SJSA1 (cell line): ENCODE measurements around the gene BORCS8. TPM values are rescaled to one million over a fixed set of nuclear protein-coding genes. Genes with fewer than 3 reads are reported as not detected.
"Not testable (repeated sequence)": the region's sequence is repeated elsewhere in the genome, so short reads cannot be mapped to it uniquely, and the experiment has no call there.

ENCODE experiments used
- DNase-seq, 2 experiments: peaks; one replicate each; pipeline ENCODE4 v3.0.0-alpha.2; 2015 to 2020; ENCODE audit warnings: low spot score in 2 of 2, low read depth in 1 of 2
- H3K27ac ChIP-seq: fragments of 250-450 bp; sonication (Bioruptor Pico); 2 replicates; pipeline ENCODE4 v1.5.1; 2020; ENCODE audit warnings: mild to moderate bottlenecking, moderate library complexity
- H3K27me3 ChIP-seq: fragments of 250-450 bp; sonication (Bioruptor Pico); replicated peaks from 2 replicates; pipeline ENCODE4 v1.5.1; 2020; ENCODE audit warnings: mild to moderate bottlenecking, moderate library complexity
- H3K36me3 ChIP-seq: fragments of 250-450 bp; sonication (Bioruptor Pico); 2 replicates; pipeline ENCODE4 v1.5.1; 2020; ENCODE audit warnings: mild to moderate bottlenecking
- H3K4me1 ChIP-seq: fragments of 250-450 bp; sonication (Bioruptor Pico); replicated peaks from 2 replicates; pipeline ENCODE4 v1.6.1; 2021; ENCODE audit warnings: mild to moderate bottlenecking
- H3K4me3 ChIP-seq: fragments of 250-450 bp; sonication (Bioruptor Pico); 2 replicates; pipeline ENCODE4 v1.5.1; 2020; ENCODE audit warnings: mild to moderate bottlenecking
- H3K9me3 ChIP-seq: fragments of 250-450 bp; sonication (Bioruptor Pico); replicated peaks from 2 replicates; pipeline ENCODE4 v1.5.1; 2020; ENCODE audit warnings: mild to moderate bottlenecking
- total RNA-seq: library from RNA; depleted of rRNA; stranded (reverse); fragments of >200 nt; shearing (Covaris generic); gene quantifications from 2 replicates; pipeline ENCODE4 v1.2.3, GENCODE V29; 2014

The BORCS8 gene
- total RNA-seq, 1 experiment from 2014 or later = 22.7 TPM

DNA sequence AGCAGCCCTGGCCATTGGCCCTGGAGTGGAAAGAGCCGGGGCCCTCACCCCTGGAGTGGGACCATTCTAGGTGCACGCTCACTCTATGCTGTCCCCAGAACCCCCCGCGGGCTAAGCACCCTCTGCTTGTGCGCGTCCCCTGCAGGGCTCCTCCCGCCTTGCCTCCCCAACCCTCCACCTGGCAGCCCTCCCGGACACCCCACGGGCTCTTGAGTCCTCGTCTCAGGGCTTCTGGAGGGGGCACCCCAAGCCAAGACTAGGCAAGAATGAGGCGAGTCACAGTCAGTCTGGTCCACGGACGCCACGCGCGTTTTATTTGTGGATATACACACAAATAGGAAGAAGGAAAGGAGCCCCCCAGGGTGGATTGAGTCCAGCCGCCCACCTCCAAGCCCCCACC lies 46.7 kb downstream of the BORCS8 start:
- no peaks in the 10 kb centered on the region for H3K27me3 ChIP-seq
- no peak overlapping the region for H3K27ac ChIP-seq
- no peak overlapping the region for H3K4me3 ChIP-seq
- peaks cover 7% of the 10 kb centered on the region for H3K36me3 ChIP-seq
- DNase-seq = no peak
- H3K9me3 ChIP-seq = no peaks in the 10 kb centered on the region; the same call in 1 of the 2 replicates
- H3K4me1 ChIP-seq = no peaks in the 10 kb centered on the region

DNA sequence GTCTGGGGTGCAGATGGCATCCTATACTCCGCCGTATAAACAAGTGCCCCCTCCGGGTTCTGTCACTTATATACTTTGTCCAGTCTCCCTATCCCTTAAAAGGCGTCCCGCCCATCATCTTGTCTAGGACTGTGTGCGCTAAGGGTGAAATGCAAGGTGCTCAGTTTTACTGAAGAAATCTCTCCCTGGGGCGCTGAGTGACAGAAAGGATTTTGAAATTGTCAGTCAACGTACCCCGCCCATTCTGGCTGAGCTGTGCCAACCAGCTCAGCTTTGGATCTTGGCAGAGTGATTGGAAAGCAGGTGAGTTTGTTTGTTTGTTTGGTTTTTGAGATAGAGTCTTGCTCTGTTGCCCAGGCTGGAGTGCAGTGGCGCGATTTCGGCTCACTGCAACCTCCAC lies 49.6 kb downstream of the BORCS8 start:
- Histone ChIP-seq H3K27me3 (no peaks in the 10 kb centered on the region), H3K4me3 (no peak overlapping the region), H3K27ac (no peak overlapping the region), H3K4me1 (peaks cover 9% of the 10 kb centered on the region), H3K9me3 (peaks cover 2% of the 10 kb centered on the region; the same call in 1 of the 2 replicates), H3K36me3 (peaks cover 7% of the 10 kb centered on the region)
- no peak for DNase-seq

DNA sequence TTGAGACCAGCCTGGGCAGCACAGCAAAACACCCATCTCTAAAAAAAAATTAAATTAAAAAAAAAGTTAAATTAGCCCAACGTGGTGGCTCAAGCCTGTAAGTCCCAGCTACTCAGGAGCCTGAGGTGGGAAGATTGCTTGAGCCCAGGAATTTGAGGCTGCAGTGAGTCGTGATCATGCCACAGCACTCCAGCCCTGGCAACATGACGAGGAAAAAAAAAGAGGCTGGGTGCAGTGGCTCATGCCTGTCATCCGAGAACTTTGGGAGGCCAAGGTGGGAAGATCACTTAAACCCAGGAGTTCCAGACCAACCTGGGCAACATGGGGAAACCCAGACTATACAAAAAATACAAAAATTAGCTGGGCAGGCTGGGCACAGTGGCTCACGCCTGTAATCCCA lies 51.5 kb downstream of the BORCS8 start:
- no peak overlapping the region for H3K4me3 ChIP-seq
- no peaks in the 10 kb centered on the region for H3K27me3 ChIP-seq
- no peak overlapping the region for H3K27ac ChIP-seq
- no peaks in the 10 kb centered on the region for H3K36me3 ChIP-seq
- DNase-seq = no peak
- H3K4me1 ChIP-seq = peaks cover 9% of the 10 kb centered on the region
- H3K9me3 ChIP-seq = peaks cover 2% of the 10 kb centered on the region; the same call in 1 of the 2 replicates

DNA sequence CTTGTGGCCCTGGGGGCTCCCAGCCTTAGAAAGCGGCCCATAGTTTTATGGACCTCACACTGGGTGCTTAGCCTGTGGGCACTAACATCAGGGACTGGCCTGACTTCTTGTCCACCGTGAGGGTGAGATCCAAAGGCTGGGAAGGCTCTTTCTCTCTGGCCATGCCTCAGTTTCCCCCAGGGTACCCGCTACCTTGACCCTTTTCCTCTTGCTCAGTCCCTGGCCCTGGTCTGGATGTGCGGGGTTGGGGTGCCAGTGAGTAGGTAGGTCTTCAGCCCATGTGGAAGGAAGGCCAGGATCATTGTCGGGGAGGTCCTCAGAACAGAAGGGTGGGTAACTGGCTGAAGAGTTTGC lies 52.1 kb downstream of the BORCS8 start:
- no peaks in the 10 kb centered on the region for H3K27me3 ChIP-seq
- no peak for DNase-seq
- H3K27ac ChIP-seq = no peak overlapping the region
- peaks cover 9% of the 10 kb centered on the region for H3K4me1 ChIP-seq
- H3K36me3 ChIP-seq = no peaks in the 10 kb centered on the region
- no peak overlapping the region for H3K4me3 ChIP-seq
- H3K9me3 ChIP-seq = 0 out of 2 replicates have a peak, but pooled peaks cover 2% of the 10 kb centered on the region

DNA sequence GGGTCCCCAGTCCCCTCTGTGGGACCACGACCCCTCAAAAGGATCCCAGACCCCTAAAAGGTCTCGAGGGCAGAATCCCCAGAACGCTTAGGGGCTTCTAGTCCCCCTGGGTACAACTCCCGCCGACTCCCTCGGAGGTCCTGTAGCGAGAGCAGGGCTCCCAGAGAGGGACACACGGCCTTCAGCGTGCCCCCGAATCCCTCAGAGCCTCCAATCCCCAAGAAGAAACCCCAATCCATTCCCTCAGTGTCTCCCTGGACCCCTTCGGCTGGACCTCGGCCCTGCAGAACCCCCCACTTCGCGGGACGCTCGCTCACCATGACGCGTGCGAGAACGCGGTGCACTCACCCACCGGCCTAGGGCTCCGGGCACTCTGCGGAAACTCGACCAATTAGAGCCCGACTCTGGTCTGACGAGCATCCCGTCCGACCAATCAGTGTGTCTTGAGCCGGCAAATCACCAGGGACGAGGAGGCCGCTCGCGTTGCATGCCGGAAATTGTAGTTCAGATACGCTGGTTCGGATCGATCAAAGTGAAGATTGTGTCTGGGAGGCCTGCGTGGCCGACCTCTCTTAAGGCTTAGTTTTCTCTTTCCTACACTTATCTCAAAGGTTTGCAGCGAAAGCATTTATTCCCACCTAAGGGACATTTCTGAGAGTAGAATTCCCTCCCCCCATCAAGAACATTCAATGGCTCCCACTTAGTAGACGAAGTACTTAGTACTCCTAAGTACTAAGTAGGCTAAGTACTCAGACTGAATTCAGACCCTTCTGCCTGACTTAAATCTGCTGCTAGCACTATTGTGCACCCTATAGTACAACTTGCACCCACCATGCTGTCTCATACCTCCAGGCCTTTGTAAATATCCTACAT lies 53.6 kb downstream of the BORCS8 start, which contains the start of gene TMEM161A:
TSS of gene TMEM161A (minus strand) at position 370 of the 873 bp plus-strand sequence. CDS start at position 320, 50 bp downstream.
- Histone ChIP-seq H3K36me3 (no peaks in the 10 kb centered on the region), H3K27ac (peak within 1 kb of the TSS; percentile 16; the same call in 1 of the 2 replicates), H3K4me1 (peaks cover 9% of the 10 kb centered on the region), H3K27me3 (no peaks in the 10 kb centered on the region), H3K9me3 (0 out of 2 replicates have a peak, but pooled peaks cover 2% of the 10 kb centered on the region), H3K4me3 (peak within 1 kb of the TSS; percentile 49)
- DNase-seq = peak; percentile 92 to 97

DNA sequence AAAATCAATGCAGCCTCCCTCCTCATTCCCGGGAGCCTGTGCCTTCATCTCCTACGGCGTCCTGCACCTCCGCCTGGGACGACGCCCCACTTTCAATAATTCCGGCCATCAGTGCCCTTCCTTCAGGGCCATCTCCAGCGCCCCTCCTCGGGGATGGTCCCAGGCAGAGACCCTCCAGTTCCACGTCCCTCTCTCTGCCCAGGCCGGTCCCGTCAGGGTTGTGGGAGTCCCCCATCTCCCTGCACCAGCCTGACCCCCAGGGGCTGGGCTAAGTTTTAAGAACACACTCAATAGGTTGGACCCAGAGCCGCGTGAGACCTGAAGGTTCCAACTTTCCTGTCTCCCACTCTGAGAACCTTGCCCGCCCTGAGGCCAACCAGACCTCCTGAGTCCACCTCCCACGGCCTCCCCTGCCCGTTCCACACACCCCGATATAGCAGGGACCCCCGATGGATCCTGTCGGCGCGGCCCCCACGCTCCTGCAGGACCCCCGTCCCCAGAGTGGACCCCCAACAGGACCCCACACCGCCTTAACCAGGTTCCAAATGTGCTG lies 54.3 kb downstream of the BORCS8 start:
- DNase-seq = no peak

DNA sequence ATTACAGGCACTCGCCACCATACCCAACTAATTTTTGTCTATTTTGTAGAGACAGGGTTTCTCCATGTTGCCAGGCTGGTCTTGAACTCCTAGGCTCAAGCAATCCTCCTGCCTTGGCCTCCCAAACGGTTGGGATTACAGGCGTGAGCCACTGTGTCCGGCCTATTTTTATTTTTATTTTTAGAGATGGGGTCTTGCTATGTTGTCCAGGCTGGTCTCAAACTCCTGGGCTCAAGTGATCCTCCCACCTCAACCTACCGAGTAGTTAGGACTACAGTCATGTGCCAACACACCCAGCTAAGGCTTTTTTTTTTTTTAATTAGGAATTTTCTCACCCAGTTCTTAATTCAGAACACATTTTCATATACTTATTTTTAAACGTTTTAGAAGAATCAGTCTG lies 56.2 kb downstream of the BORCS8 start:
- H3K27me3 ChIP-seq, H3K36me3 ChIP-seq, H3K27ac ChIP-seq, DNase-seq, H3K9me3 ChIP-seq, H3K4me3 ChIP-seq, H3K4me1 ChIP-seq: not testable (repeated sequence)

More for the DNA sequence above, 54.3 kb downstream of the BORCS8 start:
- Histone ChIP-seq H3K27me3 (no peaks in the 10 kb centered on the region), H3K4me3 (peak overlapping the region; percentile 49), H3K27ac (peak overlapping the region; percentile 16; the same call in 1 of the 2 replicates), H3K9me3 (0 out of 2 replicates have a peak, but pooled peaks cover 2% of the 10 kb centered on the region), H3K4me1 (peaks cover 9% of the 10 kb centered on the region), H3K36me3 (no peaks in the 10 kb centered on the region)

DNA sequence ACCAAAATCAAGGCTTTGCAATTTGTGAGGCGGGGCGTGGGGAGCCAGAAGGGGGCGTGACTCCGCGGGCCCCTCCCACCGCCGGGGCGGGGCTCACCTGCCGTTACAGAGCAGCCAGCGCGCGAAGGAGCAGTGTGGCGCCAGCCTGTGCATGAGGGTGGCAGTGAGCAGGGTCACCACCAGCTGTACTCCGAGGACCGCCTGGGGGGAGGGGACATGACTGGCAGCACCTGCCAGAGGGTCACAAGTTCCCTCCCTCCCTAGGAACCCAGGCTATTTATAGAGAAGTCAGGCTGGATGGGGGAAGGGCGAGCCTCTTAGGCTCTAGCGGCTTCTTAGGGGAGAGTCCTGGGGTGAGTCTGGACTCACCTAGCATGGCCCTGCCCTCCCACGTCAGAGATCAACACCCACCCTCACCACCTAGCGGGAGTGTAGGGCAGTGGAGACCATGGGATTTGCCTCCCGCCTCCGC lies 57.2 kb downstream of the BORCS8 start:
- 0 out of 2 replicates have a peak, but pooled peaks cover 2% of the 10 kb centered on the region for H3K9me3 ChIP-seq
- no peak overlapping the region for H3K4me3 ChIP-seq
- H3K27me3 ChIP-seq = no peaks in the 10 kb centered on the region
- H3K4me1 ChIP-seq = peaks cover 9% of the 10 kb centered on the region
- DNase-seq = no peak
- no peak overlapping the region for H3K27ac ChIP-seq
- no peaks in the 10 kb centered on the region for H3K36me3 ChIP-seq

DNA sequence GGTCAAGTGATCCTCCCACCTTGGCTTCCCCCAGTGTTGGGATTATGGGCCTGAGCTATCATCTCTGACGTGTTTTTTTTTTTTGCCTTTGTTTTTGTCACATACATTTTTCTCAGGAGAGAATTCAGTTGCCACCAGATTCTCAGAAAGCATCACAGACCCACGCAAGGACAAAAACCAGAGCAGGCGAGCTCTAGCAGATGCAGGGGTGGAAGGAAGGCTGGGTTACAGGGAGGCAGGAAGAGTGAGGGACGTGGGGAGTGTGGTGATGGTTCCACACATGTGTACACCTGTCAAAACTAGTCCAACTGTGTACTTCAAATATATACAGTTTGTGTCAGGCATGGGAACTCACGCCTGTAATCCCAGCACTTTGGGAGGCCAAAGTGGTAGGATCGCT lies 58.0 kb downstream of the BORCS8 start:
- Histone ChIP-seq H3K27me3 (no peaks in the 10 kb centered on the region), H3K9me3 (0 out of 2 replicates have a peak, but pooled peaks cover 2% of the 10 kb centered on the region), H3K27ac (no peak overlapping the region), H3K4me3 (no peak overlapping the region), H3K4me1 (peaks cover 9% of the 10 kb centered on the region), H3K36me3 (no peaks in the 10 kb centered on the region)
- DNase-seq = no peak

DNA sequence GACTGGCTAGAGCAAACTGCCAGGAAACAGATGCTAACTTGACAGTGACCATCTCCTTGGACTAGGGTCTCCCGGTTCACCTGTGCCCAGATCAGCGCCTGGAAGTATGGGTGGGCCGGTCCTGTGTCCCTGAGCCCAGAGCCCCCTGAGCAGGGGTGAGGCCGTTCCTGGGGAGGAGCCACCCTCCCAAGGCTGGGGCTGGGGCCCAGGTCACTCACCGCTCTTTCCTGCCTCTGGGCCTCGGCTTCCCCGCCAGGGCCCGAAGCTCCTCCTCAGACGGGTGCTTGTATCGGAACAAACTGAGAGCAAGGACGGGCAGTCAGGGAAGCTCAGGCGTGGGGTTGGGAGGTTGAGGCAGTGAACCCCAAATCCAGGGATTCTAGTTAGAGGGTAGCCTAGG lies 59.0 kb downstream of the BORCS8 start:
- no peak for DNase-seq
- no peak overlapping the region for H3K27ac ChIP-seq
- 0 out of 2 replicates have a peak, but pooled peaks cover 2% of the 10 kb centered on the region for H3K9me3 ChIP-seq
- H3K4me1 ChIP-seq = peaks cover 6% of the 10 kb centered on the region
- H3K36me3 ChIP-seq = no peaks in the 10 kb centered on the region
- no peak overlapping the region for H3K4me3 ChIP-seq
- H3K27me3 ChIP-seq = no peaks in the 10 kb centered on the region

DNA sequence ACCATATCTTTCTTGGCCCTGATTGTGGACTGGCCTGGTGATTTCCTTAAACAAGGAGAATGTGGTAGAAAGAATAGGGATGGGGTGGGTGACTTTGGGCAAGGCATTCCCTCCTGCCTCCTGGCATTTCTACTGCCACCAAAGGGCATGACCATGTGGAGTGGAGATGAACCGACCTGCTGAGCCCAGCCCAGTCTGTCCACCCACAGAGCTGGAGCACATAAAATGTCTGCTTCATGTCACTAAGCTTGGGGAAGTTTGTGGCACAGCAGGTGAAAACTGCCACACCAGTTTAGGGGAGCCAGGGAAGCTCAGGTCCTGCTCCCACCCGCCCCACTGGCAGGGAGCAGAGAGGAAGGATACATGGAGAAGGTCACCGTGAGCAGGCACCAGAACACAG lies 60.0 kb downstream of the BORCS8 start:
- H3K27me3 ChIP-seq = no peaks in the 10 kb centered on the region
- H3K9me3 ChIP-seq = no peaks in the 10 kb centered on the region
- no peaks in the 10 kb centered on the region for H3K36me3 ChIP-seq
- H3K4me1 ChIP-seq = no peaks in the 10 kb centered on the region
- H3K27ac ChIP-seq = no peak overlapping the region
- no peak overlapping the region for H3K4me3 ChIP-seq
- no peak for DNase-seq
